Epithelial cell of proximal tubule (primary cell): ENCODE data around the gene SAT1. TPM values are rescaled to one million over a fixed set of nuclear protein-coding genes. Genes with fewer than 3 reads are reported as not detected.

Source experiments
- DNase-seq: peaks from one replicate; pipeline ENCODE4 v3.0.0-alpha.2; 2011; ENCODE audit warnings: low read depth
- H3K4me3 ChIP-seq: 2 replicates; pipeline ENCODE4 v1.5.1; 2011; ENCODE audit warnings: low read depth, mild to moderate bottlenecking, low read length
- total RNA-seq: library from RNA; depleted of rRNA; stranded (reverse); fragments of >200 nt; gene quantifications from 2 replicates; pipeline ENCODE4 v1.2.3, GENCODE V29; 2015
- TF ChIP-seq, protein P1 (sequence below): conservative IDR thresholded peaks from 2 replicates; pipeline ENCODE4 v1.5.1; 2012; ENCODE audit warnings: low read depth, mild to moderate bottlenecking, low read length

The SAT1 gene
- total RNA-seq, 1 donor from 2014 or later, result 1,141 TPM

DNA sequence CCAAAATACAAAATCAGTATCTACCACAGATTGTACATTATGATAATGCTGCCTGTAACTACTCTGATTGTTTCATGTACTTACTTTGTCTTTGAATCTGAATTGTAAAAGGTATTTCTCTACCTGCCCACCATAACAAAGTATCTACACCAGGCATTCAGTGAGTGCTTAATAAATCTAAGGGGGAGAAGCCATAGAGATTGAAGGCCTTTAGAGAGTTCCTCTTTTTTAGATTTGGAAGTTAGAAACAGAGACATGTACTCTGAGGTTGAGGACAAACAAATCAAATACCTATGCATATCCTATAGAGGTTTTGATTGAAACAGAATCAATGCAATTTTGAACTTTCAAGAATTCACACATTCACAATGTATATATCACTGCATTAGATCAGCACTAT, 42.7 kb downstream of the SAT1 start:
- TF ChIP-seq, protein P1, sequence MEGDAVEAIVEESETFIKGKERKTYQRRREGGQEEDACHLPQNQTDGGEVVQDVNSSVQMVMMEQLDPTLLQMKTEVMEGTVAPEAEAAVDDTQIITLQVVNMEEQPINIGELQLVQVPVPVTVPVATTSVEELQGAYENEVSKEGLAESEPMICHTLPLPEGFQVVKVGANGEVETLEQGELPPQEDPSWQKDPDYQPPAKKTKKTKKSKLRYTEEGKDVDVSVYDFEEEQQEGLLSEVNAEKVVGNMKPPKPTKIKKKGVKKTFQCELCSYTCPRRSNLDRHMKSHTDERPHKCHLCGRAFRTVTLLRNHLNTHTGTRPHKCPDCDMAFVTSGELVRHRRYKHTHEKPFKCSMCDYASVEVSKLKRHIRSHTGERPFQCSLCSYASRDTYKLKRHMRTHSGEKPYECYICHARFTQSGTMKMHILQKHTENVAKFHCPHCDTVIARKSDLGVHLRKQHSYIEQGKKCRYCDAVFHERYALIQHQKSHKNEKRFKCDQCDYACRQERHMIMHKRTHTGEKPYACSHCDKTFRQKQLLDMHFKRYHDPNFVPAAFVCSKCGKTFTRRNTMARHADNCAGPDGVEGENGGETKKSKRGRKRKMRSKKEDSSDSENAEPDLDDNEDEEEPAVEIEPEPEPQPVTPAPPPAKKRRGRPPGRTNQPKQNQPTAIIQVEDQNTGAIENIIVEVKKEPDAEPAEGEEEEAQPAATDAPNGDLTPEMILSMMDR, result no peak
- H3K4me3 ChIP-seq, result no peak overlapping the region
- no peak for DNase-seq

DNA sequence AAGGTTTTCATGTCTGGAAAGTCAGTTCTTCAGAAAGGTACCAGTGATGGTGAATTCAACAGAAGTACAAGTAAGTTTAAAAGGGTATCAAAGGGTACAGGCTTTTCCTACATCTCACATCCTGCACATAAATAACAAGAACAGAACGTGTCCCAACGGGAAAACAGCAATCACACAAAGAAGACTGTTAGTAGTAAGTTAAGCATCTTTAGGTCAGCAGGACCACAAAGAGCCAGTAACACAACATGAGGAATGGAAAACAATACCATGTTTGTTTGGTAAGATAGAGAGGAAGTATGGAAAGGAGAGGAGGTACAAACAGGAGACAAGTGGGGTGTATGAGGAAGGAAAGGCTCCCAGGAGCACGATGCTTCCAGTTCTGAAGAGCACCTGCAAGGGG, 43.2 kb downstream of the SAT1 start:
- TF ChIP-seq, protein P1, result no peak
- DNase-seq, result no peak
- no peak overlapping the region for H3K4me3 ChIP-seq

- TF ChIP-seq, protein P1, result no peak
- DNase-seq, result no peak
- H3K4me3 ChIP-seq, result no peak overlapping the region
Observed at GRCh38 chrX:23826653-23827052, 43.7 kb downstream of the SAT1 start.

GRCh38 chrX:23828881-23829280, 45.9 kb downstream of the SAT1 start:
- no peak for DNase-seq
- TF ChIP-seq, protein P1, result no peak
- H3K4me3 ChIP-seq, result no peak overlapping the region

- TF ChIP-seq, protein P1, result no peak
- no peak overlapping the region for H3K4me3 ChIP-seq
- no peak for DNase-seq
Observed at GRCh38 chrX:23832721-23833120, 49.7 kb downstream of the SAT1 start.

Other genes with a start within 250 kb of the SAT1 start
- gene PRDX4, start 115.7 kb upstream of the SAT1 start, total RNA-seq, result 254 and 265 TPM in 2 replicates
- gene ACOT9, start 39.9 kb upstream of the SAT1 start, total RNA-seq, result 56.3 and 59.0 TPM in 2 replicates
- gene APOO, start 124.8 kb downstream of the SAT1 start, total RNA-seq, result 18.6 and 40.8 TPM in 2 replicates
- gene CXorf58, start 124.8 kb downstream of the SAT1 start, total RNA-seq, result not detected in 2 replicates
- 3.4 and 4.9 TPM in 2 replicates for gene KLHL15, start 244.0 kb downstream of the SAT1 start, total RNA-seq